Measurements from ENCODE around the gene ARHGAP19.
"Not testable (repeated sequence)": the region's sequence is repeated elsewhere in the genome, so short reads cannot be mapped to it uniquely, and the experiment has no call there.

- not testable (repeated sequence) for TF ChIP-seq CTCF (conservative IDR thresholded peaks at IDR 0.05 in 1 of 2, IDR thresholded peaks at IDR 0.05 in 1 of 2; ENCODE audit: low read depth in 1 of 2, low read length in 2 of 2); EZH2 (IDR thresholded peaks at IDR 0.05; ENCODE audit: low read length, missing control alignments)
These were observed 1.7 kb downstream of the ARHGAP19 start for GRCh38 chr10:97290576-97291356.
